Left ventricle myocardium inferior (tissue), 1 donor: ENCODE data around the gene GALNT15. TPM values are rescaled to one million over a fixed set of nuclear protein-coding genes. Genes with fewer than 3 reads are reported as not detected.

Source experiments
- DNase-seq: peaks from one replicate; pipeline ENCODE4 v3.0.0-alpha.2; 2020
- H3K27ac ChIP-seq: fragments of 200-600 bp; replicated peaks from 2 replicates; pipeline ENCODE4 v1.8.0; 2021
- H3K27me3 ChIP-seq: fragments of 200-600 bp; 2 replicates; pipeline ENCODE4 v1.8.0; 2021; ENCODE audit warnings: low read depth
- H3K36me3 ChIP-seq: fragments of 200-600 bp; 2 replicates; pipeline ENCODE4 v1.8.0; 2021
- H3K4me1 ChIP-seq: fragments of 200-600 bp; 2 replicates; pipeline ENCODE4 v1.8.0; 2021
- H3K4me3 ChIP-seq: fragments of 200-600 bp; 2 replicates; pipeline ENCODE4 v1.8.0; 2021; ENCODE audit warnings: mild to moderate bottlenecking, moderate library complexity
- H3K9me3 ChIP-seq: fragments of 200-600 bp; replicated peaks from 2 replicates; pipeline ENCODE4 v1.8.0; 2021
- CTCF ChIP-seq: fragments of 200-600 bp; IDR thresholded peaks from 2 replicates; pipeline ENCODE4 v1.8.0; 2021; ENCODE audit warnings: antibody characterized with exemption, mild to moderate bottlenecking, borderline replicate concordance
- intact Hi-C: fragments of 100-400 bp; cut with micrococcal nuclease; formaldehyde crosslinking; loops from one replicate; pipeline ENCODE4 v1.11.0; 2022
- total RNA-seq: library from RNA; stranded (reverse); fragmentation: NEBNext Ultra II Directional; extraction: Animal tissue kit (Norgen Biotek cat#: 25700); gene quantifications from one replicate; pipeline ENCODE4 v1.2.1, GENCODE V29; 2021
- donor health status: DM: no; HTN: yes; CAD: no; lungs with severe emphysema.

Gene GALNT15
- total RNA-seq, 1 donor from 2014 or later = 6.6 TPM

- Histone ChIP-seq H3K4me1 (peaks cover 23% of the 10 kb centered on the region), H3K27ac (no peak overlapping the region), H3K4me3 (no peak overlapping the region), H3K36me3 (no peaks in the 10 kb centered on the region), H3K27me3 (peaks cover 6% of the 10 kb centered on the region), H3K9me3 (no peaks in the 10 kb centered on the region)
- intact Hi-C loops = no loop called here
- DNase-seq = no peak
- no peak for TF ChIP-seq CTCF
Observed at GRCh38 chr3:16182612-16183011, 8.1 kb downstream of the GALNT15 start.

- peaks cover 2% of the 10 kb centered on the region for H3K27me3 ChIP-seq
- peaks cover 18% of the 10 kb centered on the region for H3K4me1 ChIP-seq
- no peaks in the 10 kb centered on the region for H3K36me3 ChIP-seq
- no peak for DNase-seq
- H3K9me3 ChIP-seq = no peaks in the 10 kb centered on the region
- no peak for TF ChIP-seq CTCF
- intact Hi-C loops = no loop called here
- no peak overlapping the region for H3K4me3 ChIP-seq
- peak overlapping the region; percentile 11 for H3K27ac ChIP-seq
Observed at GRCh38 chr3:16183082-16183481, 8.6 kb downstream of the GALNT15 start.

GRCh38 chr3:16183601-16184270 is 9.3 kb downstream of the GALNT15 start:
- H3K36me3 ChIP-seq = no peaks in the 10 kb centered on the region
- TF ChIP-seq CTCF = no peak
- H3K27me3 ChIP-seq = peaks cover 2% of the 10 kb centered on the region
- H3K9me3 ChIP-seq = no peaks in the 10 kb centered on the region
- intact Hi-C loops = no loop called here
- peak overlapping the region; percentile 11 for H3K27ac ChIP-seq
- peaks cover 12% of the 10 kb centered on the region for H3K4me1 ChIP-seq
- no peak overlapping the region for H3K4me3 ChIP-seq
- DNase-seq = no peak

- no peak overlapping the region for H3K4me3 ChIP-seq
- H3K27ac ChIP-seq = no peak overlapping the region
- TF ChIP-seq CTCF = no peak
- no peaks in the 10 kb centered on the region for H3K9me3 ChIP-seq
- H3K36me3 ChIP-seq = no peaks in the 10 kb centered on the region
- intact Hi-C loops = no loop called here
- H3K4me1 ChIP-seq = peaks cover 10% of the 10 kb centered on the region
- no peak for DNase-seq
- H3K27me3 ChIP-seq = peaks cover 2% of the 10 kb centered on the region
Observed at GRCh38 chr3:16186086-16186485, 11.6 kb downstream of the GALNT15 start.

GRCh38 chr3:16186565-16186964 is 12.1 kb downstream of the GALNT15 start:
- intact Hi-C loops = no loop called here
- Histone ChIP-seq H3K9me3 (no peaks in the 10 kb centered on the region), H3K4me3 (no peak overlapping the region), H3K27me3 (peaks cover 2% of the 10 kb centered on the region), H3K27ac (no peak overlapping the region), H3K4me1 (peaks cover 10% of the 10 kb centered on the region), H3K36me3 (no peaks in the 10 kb centered on the region)
- TF ChIP-seq CTCF = no peak
- no peak for DNase-seq
